GM12878 (cell line): Measurements from ENCODE around the gene TRIM39. TPM values are rescaled to one million over a fixed set of nuclear protein-coding genes. Genes with fewer than 3 reads are reported as not detected.
A peak's percentile ranks its signal among the peaks of the same experiment; 100 is the strongest.

Source experiments
- ATAC-seq: fragments of 200-7000 bp; cut with Tn5 transposase; 3 replicates; pipeline ENCODE4 v1.9.1; 2020; ENCODE audit warnings: mild to moderate bottlenecking, moderate library complexity
- BruUV-seq: library from RNA; stranded (reverse); fragments of 400-500 nt; replicated peaks from 2 replicates; lab custom pipeline; 2021; lab: Mats Ljungman, UMichigan
- CTCF ChIA-PET: fragments of 300-600 bp; sonication (Branson Sonifier 250); formaldehyde crosslinking; extraction: SDS; loops from one replicate; lab custom pipeline; 2021; ENCODE audit warnings: inconsistent platforms; lab: Yijun Ruan, JAX
- POLR2A ChIA-PET: fragments of 350-600 bp; formaldehyde crosslinking; extraction: SDS; loops from one replicate; lab custom pipeline; 2021; ENCODE audit warnings: inconsistent platforms; lab: Charles Lee
- RAD21 ChIA-PET: fragments of 300-600 bp; sonication (Branson Sonifier 250); formaldehyde crosslinking; loops from one replicate; lab custom pipeline; 2023; ENCODE audit warnings: antibody characterized with exemption; ENCODE audit not compliant: unreplicated experiment; lab: Charles Lee
- SMC1A ChIA-PET: fragments of 300-600 bp; sonication (Branson Sonifier 250); formaldehyde crosslinking; loops from one replicate; lab custom pipeline; 2023; ENCODE audit not compliant: unreplicated experiment, uncharacterized antibody; lab: Charles Lee
- DNase-seq: peaks from one replicate; pipeline ENCODE4 v3.0.0-alpha.2; 2011; ENCODE audit warnings: low read depth, low spot score
- FAIRE-seq: peaks from 3 replicates; lab custom pipeline; 2011; peaks lifted over from hg19 to GRCh38; lab: Jason Lieb, UNC
- H2AFZ ChIP-seq: 2 replicates; pipeline ENCODE4 v1.6.0; 2011; ENCODE audit warnings: low read depth, low read length, control low read depth; ENCODE audit not compliant: control insufficient read depth
- H3K27ac ChIP-seq: 2 replicates; pipeline ENCODE4 v1.5.1; 2011; ENCODE audit warnings: control low read depth; ENCODE audit not compliant: control insufficient read depth, insufficient read depth
- H3K27me3 ChIP-seq, 2 experiments: replicated peaks in 1 of 2; 2 replicates each; pipeline versions ENCODE4 v1.6.0 to v1.6.1; 2011; ENCODE audit warnings: low read length in 1 of 2; ENCODE audit not compliant: control insufficient read depth in 2 of 2, insufficient read depth in 2 of 2
- H3K36me3 ChIP-seq, 2 experiments: 2 replicates each; pipeline ENCODE4 v1.5.1; 2011; ENCODE audit warnings: low read length in 1 of 2; ENCODE audit not compliant: control insufficient read depth in 2 of 2, insufficient read depth in 2 of 2
- H3K4me1 ChIP-seq: 2 replicates; pipeline ENCODE4 v1.6.1; 2011; ENCODE audit warnings: mild to moderate bottlenecking, low read length, moderate library complexity, mixed read lengths; ENCODE audit not compliant: control insufficient read depth, insufficient read depth
- H3K4me2 ChIP-seq: 2 replicates; pipeline ENCODE4 v1.6.0; 2011; ENCODE audit warnings: control low read depth; ENCODE audit not compliant: control insufficient read depth, insufficient read depth
- H3K4me3 ChIP-seq: fragments of 200-600 bp; sonication (generic); 2 replicates; pipeline ENCODE4 v1.5.1; 2016
- H3K79me2 ChIP-seq: 2 replicates; pipeline ENCODE4 v1.6.0; 2011; ENCODE audit warnings: low read length; ENCODE audit not compliant: control insufficient read depth, insufficient read depth
- H3K9ac ChIP-seq: 2 replicates; pipeline ENCODE4 v1.8.0; 2011; ENCODE audit warnings: low read length, control low read depth, mixed read lengths; ENCODE audit not compliant: control insufficient read depth, insufficient read depth
- H3K9me3 ChIP-seq: replicated peaks from 3 replicates; pipeline ENCODE4 v1.5.1; 2011; ENCODE audit warnings: mild to moderate bottlenecking, low read length; ENCODE audit not compliant: control insufficient read depth, insufficient read depth
- H4K20me1 ChIP-seq: 2 replicates; pipeline ENCODE4 v1.6.0; 2011; ENCODE audit not compliant: control insufficient read depth, insufficient read depth
- BHLHE40 ChIP-seq, 2 experiments: fragments of 450-650 bp in 1 of 2; IDR thresholded peaks; 2 replicates each; pipeline ENCODE4 v1.6.1; 2011 to 2017; ENCODE audit warnings: low read depth in 2 of 2, borderline replicate concordance in 1 of 2, improper control_type of control experiment in 1 of 2, low read length in 1 of 2, mild to moderate bottlenecking in 1 of 2
- CBFB ChIP-seq: IDR thresholded peaks from 2 replicates; pipeline ENCODE4 v1.6.1; 2016; ENCODE audit warnings: antibody characterized with exemption, low read depth
- CREB1 ChIP-seq: IDR thresholded peaks from 2 replicates; pipeline ENCODE4 v1.6.1; 2012; ENCODE audit warnings: low read depth, mild to moderate bottlenecking, inconsistent platforms
- DPF2 ChIP-seq: fragments of 450-650 bp; IDR thresholded peaks from 2 replicates; pipeline ENCODE4 v1.6.1; 2017; ENCODE audit warnings: mild to moderate bottlenecking
- POLR2A ChIP-seq: IDR thresholded peaks from 2 replicates; pipeline ENCODE4 v1.6.1; 2011; ENCODE audit warnings: low read depth, mild to moderate bottlenecking, low read length
- POU2F2 ChIP-seq: IDR thresholded peaks from 3 replicates; pipeline ENCODE4 v1.6.1; 2011; ENCODE audit warnings: low read depth, mild to moderate bottlenecking, low read length, borderline replicate concordance
- TAF1 ChIP-seq: IDR thresholded peaks from 2 replicates; pipeline ENCODE4 v1.6.1; 2011; ENCODE audit warnings: mild to moderate bottlenecking, low read depth, low read length, borderline replicate concordance
- YY1 ChIP-seq: IDR thresholded peaks from 2 replicates; pipeline ENCODE4 v1.6.1; 2011; ENCODE audit warnings: low read depth, mild to moderate bottlenecking, low read length
- ZNF207 ChIP-seq: fragments of 450-650 bp; IDR thresholded peaks from 2 replicates; pipeline ENCODE4 v1.6.1; 2014; ENCODE audit warnings: antibody characterized with exemption, mild to moderate bottlenecking, borderline replicate concordance
- ZNF24 ChIP-seq: fragments of 450-650 bp; IDR thresholded peaks from 2 replicates; pipeline ENCODE4 v1.6.1; 2017; ENCODE audit warnings: antibody characterized with exemption, mild to moderate bottlenecking
- in situ Hi-C: fragments of 300-500 bp; cut with MboI; formaldehyde crosslinking; loops from 9 replicates; pipeline ENCODE4 v1.14.3; 2018; ENCODE audit warnings: mixed read lengths
- intact Hi-C: fragments of 100-400 bp; cut with micrococcal nuclease; formaldehyde crosslinking; loops from one replicate; pipeline ENCODE4 v1.14.2; 2022; ENCODE audit not compliant: unreplicated experiment
- polyA plus RNA-seq, 11 experiments: library from polyadenylated mRNA; depleted of rRNA in 4 of 11; unstranded in 6 of 11; stranded (reverse) in 5 of 11; fragments of >200 nt; fragmentation: Nextera tagmentation in 4 of 11; fragmentation: Illumina TruSeq in 1 of 11; extraction: Ambion mirVana in 4 of 11; extraction: Trizol in 1 of 11; gene quantifications; 1 replicate in 1 of 11; 2 replicates in 10 of 11; pipeline versions ENCODE4 v1.2.1 to v1.2.3, GENCODE V29; 2011 to 2016; ENCODE audit warnings: inconsistent platforms in 2 of 11, missing spikeins in 2 of 11, low read depth in 1 of 11
- total RNA-seq, 4 experiments: library from RNA; depleted of rRNA in 3 of 4; stranded (reverse); fragments of >200 nt in 3 of 4; fragmentation: Illumina TruSeq in 1 of 4; extraction: Trizol in 1 of 4; gene quantifications; 2 replicates each; pipeline versions ENCODE4 v1.2.1 to v1.2.3, GENCODE V29; 2013 to 2021
- TF ChIP-seq, protein P1 (sequence below): IDR thresholded peaks from 2 replicates; pipeline ENCODE4 v1.6.1; 2012; ENCODE audit warnings: low read depth, low read length, improper control_type of control experiment
- TF ChIP-seq, protein P2 (sequence below): fragments of 450-650 bp; IDR thresholded peaks from 2 replicates; pipeline ENCODE4 v1.6.1; 2017; ENCODE audit warnings: mild to moderate bottlenecking, low read depth, inconsistent platforms; ENCODE audit not compliant: poor library complexity, severe bottlenecking
- TF ChIP-seq, protein P3 (sequence below): fragments of 450-650 bp; IDR thresholded peaks from 2 replicates; pipeline ENCODE4 v1.6.1; 2016; ENCODE audit warnings: mild to moderate bottlenecking, moderate library complexity, borderline replicate concordance
- TF ChIP-seq, protein P4 (sequence below): IDR thresholded peaks from 2 replicates; pipeline ENCODE4 v1.6.1; 2012; ENCODE audit warnings: low read length, inconsistent platforms

TRIM39 gene
- total and polyA plus RNA-seq, 10 of the 15 experiments (the other 5 are each of a cell fraction or from before 2014, with no cell fraction given), result 3.0 to 11.9 (median 8.8) TPM

DNA sequence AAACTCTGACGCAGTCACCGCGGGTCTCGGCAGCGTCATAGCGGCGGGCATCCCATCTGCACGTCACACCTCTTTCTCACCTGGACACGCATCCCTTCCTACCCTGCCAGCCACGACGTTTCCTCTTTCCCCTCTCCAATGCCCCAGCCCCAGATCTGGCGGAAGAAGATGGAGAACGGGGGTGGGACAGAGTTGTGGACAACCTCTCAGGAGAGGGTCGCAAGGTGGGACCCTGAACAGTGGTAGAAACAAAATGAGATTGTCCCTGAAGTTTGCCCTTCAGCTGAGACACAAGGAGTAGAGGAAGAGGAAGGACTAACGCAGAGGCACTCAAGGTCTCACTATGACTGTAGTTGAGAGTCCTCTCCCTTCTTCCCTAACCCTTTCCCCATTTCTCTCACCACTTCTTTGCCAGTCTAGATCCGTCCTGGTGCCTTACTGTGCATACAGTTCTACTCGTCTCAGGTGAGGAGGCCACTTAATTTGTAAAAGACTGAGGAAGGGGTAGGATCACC lies 562 bp downstream of the TRIM39 start (continued):
- TF ChIP-seq, protein P1, sequence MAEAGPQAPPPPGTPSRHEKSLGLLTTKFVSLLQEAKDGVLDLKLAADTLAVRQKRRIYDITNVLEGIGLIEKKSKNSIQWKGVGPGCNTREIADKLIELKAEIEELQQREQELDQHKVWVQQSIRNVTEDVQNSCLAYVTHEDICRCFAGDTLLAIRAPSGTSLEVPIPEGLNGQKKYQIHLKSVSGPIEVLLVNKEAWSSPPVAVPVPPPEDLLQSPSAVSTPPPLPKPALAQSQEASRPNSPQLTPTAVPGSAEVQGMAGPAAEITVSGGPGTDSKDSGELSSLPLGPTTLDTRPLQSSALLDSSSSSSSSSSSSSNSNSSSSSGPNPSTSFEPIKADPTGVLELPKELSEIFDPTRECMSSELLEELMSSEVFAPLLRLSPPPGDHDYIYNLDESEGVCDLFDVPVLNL, result no peak
- TF ChIP-seq CREB1, result peak; percentile 96
- TF ChIP-seq CBFB, result no peak
- TF ChIP-seq, all 136 proteins: peak for 16

DNA sequence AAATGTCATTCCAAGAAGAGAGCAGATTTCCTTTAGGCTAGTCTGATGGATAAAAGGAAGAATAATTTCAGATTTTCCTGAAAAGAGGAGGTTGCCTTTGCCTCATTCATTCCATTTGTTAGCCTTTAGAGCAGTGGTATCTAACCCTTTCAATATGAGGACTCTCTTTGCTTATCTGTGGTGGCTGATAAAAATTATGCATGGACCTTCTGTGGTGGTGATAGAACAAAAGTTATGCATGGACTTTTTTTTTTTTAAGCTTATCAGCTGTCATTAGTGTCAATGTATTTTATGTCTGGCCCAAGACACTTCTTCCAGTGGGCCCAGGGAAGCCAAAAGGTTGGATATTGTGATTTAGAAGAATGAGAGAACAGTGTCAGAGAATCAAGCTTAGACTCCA lies 1.7 kb downstream of the TRIM39 start:
- H3K9ac ChIP-seq, result no peak overlapping the region
- SMC1A ChIA-PET, result interaction anchor here (1.0 to 1.3 kb wide), 3 partner anchors 12 to 35 kb away, joined by 3 read pairs; no protein-coding TSS in a partner anchor
- in situ Hi-C loops, result no loop called here
- H3K36me3 ChIP-seq, result peaks cover 1 to 11% of the 10 kb centered on the region in 2 experiments; a peak in 3 of 4 replicates
- FAIRE-seq, result no peak
- H3K27ac ChIP-seq, result no peak overlapping the region
- TF ChIP-seq POLR2A (no peak), BHLHE40 (IDR thresholded peaks at IDR 0.05; ENCODE audit: borderline replicate concordance in 1 of 2, low read depth in 2 of 2, low read length in 1 of 2) (no peak), ZNF24 (no peak), TAF1 (no peak), POU2F2 (no peak), DPF2 (no peak), ZNF207 (no peak), CREB1 (no peak), YY1 (no peak)
- TF ChIP-seq, protein P2, sequence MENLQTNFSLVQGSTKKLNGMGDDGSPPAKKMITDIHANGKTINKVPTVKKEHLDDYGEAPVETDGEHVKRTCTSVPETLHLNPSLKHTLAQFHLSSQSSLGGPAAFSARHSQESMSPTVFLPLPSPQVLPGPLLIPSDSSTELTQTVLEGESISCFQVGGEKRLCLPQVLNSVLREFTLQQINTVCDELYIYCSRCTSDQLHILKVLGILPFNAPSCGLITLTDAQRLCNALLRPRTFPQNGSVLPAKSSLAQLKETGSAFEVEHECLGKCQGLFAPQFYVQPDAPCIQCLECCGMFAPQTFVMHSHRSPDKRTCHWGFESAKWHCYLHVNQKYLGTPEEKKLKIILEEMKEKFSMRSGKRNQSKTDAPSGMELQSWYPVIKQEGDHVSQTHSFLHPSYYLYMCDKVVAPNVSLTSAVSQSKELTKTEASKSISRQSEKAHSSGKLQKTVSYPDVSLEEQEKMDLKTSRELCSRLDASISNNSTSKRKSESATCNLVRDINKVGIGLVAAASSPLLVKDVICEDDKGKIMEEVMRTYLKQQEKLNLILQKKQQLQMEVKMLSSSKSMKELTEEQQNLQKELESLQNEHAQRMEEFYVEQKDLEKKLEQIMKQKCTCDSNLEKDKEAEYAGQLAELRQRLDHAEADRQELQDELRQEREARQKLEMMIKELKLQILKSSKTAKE, result no peak
- TF ChIP-seq, protein P3, sequence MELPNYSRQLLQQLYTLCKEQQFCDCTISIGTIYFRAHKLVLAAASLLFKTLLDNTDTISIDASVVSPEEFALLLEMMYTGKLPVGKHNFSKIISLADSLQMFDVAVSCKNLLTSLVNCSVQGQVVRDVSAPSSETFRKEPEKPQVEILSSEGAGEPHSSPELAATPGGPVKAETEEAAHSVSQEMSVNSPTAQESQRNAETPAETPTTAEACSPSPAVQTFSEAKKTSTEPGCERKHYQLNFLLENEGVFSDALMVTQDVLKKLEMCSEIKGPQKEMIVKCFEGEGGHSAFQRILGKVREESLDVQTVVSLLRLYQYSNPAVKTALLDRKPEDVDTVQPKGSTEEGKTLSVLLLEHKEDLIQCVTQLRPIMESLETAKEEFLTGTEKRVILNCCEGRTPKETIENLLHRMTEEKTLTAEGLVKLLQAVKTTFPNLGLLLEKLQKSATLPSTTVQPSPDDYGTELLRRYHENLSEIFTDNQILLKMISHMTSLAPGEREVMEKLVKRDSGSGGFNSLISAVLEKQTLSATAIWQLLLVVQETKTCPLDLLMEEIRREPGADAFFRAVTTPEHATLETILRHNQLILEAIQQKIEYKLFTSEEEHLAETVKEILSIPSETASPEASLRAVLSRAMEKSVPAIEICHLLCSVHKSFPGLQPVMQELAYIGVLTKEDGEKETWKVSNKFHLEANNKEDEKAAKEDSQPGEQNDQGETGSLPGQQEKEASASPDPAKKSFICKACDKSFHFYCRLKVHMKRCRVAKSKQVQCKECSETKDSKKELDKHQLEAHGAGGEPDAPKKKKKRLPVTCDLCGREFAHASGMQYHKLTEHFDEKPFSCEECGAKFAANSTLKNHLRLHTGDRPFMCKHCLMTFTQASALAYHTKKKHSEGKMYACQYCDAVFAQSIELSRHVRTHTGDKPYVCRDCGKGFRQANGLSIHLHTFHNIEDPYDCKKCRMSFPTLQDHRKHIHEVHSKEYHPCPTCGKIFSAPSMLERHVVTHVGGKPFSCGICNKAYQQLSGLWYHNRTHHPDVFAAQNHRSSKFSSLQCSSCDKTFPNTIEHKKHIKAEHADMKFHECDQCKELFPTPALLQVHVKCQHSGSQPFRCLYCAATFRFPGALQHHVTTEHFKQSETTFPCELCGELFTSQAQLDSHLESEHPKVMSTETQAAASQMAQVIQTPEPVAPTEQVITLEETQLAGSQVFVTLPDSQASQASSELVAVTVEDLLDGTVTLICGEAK, result no peak
- TF ChIP-seq, protein P4, sequence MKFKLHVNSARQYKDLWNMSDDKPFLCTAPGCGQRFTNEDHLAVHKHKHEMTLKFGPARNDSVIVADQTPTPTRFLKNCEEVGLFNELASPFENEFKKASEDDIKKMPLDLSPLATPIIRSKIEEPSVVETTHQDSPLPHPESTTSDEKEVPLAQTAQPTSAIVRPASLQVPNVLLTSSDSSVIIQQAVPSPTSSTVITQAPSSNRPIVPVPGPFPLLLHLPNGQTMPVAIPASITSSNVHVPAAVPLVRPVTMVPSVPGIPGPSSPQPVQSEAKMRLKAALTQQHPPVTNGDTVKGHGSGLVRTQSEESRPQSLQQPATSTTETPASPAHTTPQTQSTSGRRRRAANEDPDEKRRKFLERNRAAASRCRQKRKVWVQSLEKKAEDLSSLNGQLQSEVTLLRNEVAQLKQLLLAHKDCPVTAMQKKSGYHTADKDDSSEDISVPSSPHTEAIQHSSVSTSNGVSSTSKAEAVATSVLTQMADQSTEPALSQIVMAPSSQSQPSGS, result no peak
- POLR2A ChIA-PET, result interaction anchor here (0.6 to 0.9 kb wide), 3 partner anchors 11 to 23 kb away, joined by 3 to 5 read pairs (median 3); partner anchors contain the start of gene RPP21
- DNase-seq, result no peak
- H3K27me3 ChIP-seq, result no peaks in the 10 kb centered on the region
- no peaks in the 10 kb centered on the region for H3K9me3 ChIP-seq
- intact Hi-C loops, result loop anchor here (10.0 kb wide), 1 partner anchor 226 kb away; the partner anchor contains the start of genes GNL1 and PRR3
- H3K79me2 ChIP-seq, result peaks cover 38% of the 10 kb centered on the region
- ATAC-seq, result no peak
- H2AFZ ChIP-seq, result no peak overlapping the region
- RAD21 ChIA-PET, result interaction anchor here (1.0 to 1.1 kb wide), 2 partner anchors 12 to 90 kb away, joined by 3 read pairs; no protein-coding TSS in a partner anchor
- CTCF ChIA-PET, result interaction anchor here (0.7 kb wide), 1 partner anchor 69 kb away, joined by 3 read pairs; no protein-coding TSS in a partner anchor
- no peak overlapping the region for H3K4me2 ChIP-seq
- no peaks in the 10 kb centered on the region; the same call in 1 of the 2 replicates for H4K20me1 ChIP-seq
- BruUV-seq, result no TSS peak
- H3K4me3 ChIP-seq, result no peak overlapping the region
- H3K4me1 ChIP-seq, result peaks cover 6% of the 10 kb centered on the region
